Activated CD8-positive, alpha-beta T cell treated with anti-CD3 and anti-CD28 coated beads, Interleukin-2, amount 10 ng/mL, durations not matched to agents 7 days and 5 days (primary cell): ENCODE measurements around the gene WNT3A. TPM values are rescaled to one million over a fixed set of nuclear protein-coding genes. Genes with fewer than 3 reads are reported as not detected.

Experiments used
- ATAC-seq: fragments of 150-1000 bp; cut with Tn5 transposase; one replicate; pipeline ENCODE4 v1.10.0; 2021; ENCODE audit warnings: moderate library complexity
- CTCF ChIA-PET: fragments of 350-600 bp; sonication (Branson Sonifier 250); formaldehyde crosslinking; loops from one replicate; lab custom pipeline; 2021; ENCODE audit warnings: antibody characterized with exemption; lab: Charles Lee
- POLR2A ChIA-PET: fragments of 350-600 bp; sonication (Branson Sonifier 250); formaldehyde crosslinking; loops from one replicate; lab custom pipeline; 2021; ENCODE audit warnings: antibody characterized with exemption; lab: Charles Lee
- DNase-seq: peaks from one replicate; pipeline ENCODE4 v3.0.0-alpha.2; 2020
- H3K27ac Mint-ChIP-seq: one replicate; pipeline ENCODE4 v1.8.0; 2021; ENCODE audit warnings: mild to moderate bottlenecking, mixed read lengths
- H3K27me3 Mint-ChIP-seq: one replicate; pipeline ENCODE4 v1.8.0; 2021; ENCODE audit warnings: low read depth, mixed read lengths
- H3K36me3 Mint-ChIP-seq: one replicate; pipeline ENCODE4 v1.8.0; 2021; ENCODE audit warnings: low read depth, mixed read lengths
- H3K4me1 Mint-ChIP-seq: one replicate; pipeline ENCODE4 v1.8.0; 2021; ENCODE audit warnings: low read depth, mixed read lengths
- H3K4me3 Mint-ChIP-seq: one replicate; pipeline ENCODE4 v1.8.0; 2021; ENCODE audit warnings: mild to moderate bottlenecking, mixed read lengths
- H3K9me3 Mint-ChIP-seq: one replicate; pipeline ENCODE4 v1.8.0; 2022; ENCODE audit warnings: mixed read lengths; ENCODE audit not compliant: insufficient read depth
- total RNA-seq, 2 experiments: library from RNA; stranded (reverse); gene quantifications; one replicate each; pipeline ENCODE4 v1.2.3, GENCODE V29; 2021

Gene WNT3A
- total RNA-seq, 2 experiments from 2014 or later = not detected

DNA sequence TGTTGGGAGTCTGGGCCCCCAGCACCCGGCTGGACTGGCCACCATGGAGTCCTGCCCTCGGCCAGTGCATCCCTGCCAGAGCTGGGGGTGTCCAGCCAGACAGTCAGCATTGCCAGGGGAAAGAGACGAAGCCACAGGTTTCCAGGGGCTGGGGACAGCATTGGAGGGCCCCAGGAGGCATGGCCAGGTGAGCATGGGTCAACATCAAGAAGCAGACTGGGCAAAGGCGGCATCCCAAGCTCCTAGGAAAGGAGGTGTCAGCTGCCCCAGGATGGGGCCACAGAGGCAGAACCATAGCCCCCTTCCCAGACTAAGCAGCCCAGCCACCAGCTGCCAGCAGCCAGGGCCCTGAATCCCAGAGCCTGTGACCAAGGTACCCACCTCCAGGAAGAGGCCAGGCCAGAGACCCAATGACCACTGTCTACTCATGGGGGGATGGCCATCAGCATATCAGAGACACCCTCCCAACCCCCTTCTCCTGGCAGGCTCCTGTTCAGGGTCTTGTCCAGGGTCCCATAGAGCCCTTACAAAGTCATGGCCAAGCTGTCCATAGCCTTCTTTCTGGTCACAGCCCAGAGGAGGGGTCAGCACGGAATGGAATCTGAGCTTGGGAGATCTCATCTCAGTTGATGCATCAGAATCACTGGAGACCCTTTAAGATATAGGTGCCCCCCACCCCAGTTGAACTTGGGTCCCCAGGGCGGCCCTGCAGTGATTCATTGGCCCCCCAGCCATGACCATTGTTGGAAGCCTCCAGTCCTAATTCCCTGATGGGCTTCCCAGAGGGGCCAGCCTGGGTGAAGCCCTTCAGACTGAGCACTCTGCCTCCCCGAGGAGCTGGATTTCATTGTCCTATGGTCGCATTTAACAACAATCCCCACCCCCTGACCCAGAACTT is 32.5 kb downstream of the WNT3A start:
- ChIA-PET POLR2A (no interaction called here), CTCF (no interaction called here)
- Mint-ChIP-seq H3K27ac (no peak overlapping the region), H3K4me1 (no peaks in the 10 kb centered on the region), H3K36me3 (no peaks in the 10 kb centered on the region), H3K4me3 (no peak overlapping the region), H3K9me3 (no peaks in the 10 kb centered on the region), H3K27me3 (peaks cover 22% of the 10 kb centered on the region)
- ATAC-seq (no peak), DNase-seq (no peak)

DNA sequence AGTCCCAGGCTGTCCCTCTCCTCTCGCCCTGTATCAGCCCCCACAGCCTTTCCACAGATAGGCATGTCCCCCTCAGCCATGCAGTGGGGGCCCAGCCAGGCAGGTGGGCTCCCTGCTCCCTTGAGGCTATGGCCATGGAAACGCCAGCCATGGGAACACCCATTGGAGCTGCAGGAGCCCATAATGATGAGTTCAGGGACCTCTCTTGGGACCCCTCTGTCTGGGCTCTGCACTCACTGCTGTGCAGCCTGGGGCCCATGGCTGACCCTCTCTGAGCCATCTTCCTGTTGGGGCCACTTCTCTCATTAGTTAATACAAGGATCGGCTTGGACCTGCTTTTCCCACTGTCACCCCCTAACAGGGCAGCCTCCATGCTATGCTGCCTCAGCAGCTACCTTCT is 33.2 kb downstream of the WNT3A start:
- Mint-ChIP-seq H3K27me3 (peaks cover 21% of the 10 kb centered on the region), H3K9me3 (no peaks in the 10 kb centered on the region), H3K4me3 (no peak overlapping the region), H3K4me1 (no peaks in the 10 kb centered on the region), H3K36me3 (no peaks in the 10 kb centered on the region), H3K27ac (no peak overlapping the region)
- CTCF ChIA-PET = no interaction called here
- ATAC-seq (no peak), DNase-seq (no peak)
- POLR2A ChIA-PET = no interaction called here

DNA sequence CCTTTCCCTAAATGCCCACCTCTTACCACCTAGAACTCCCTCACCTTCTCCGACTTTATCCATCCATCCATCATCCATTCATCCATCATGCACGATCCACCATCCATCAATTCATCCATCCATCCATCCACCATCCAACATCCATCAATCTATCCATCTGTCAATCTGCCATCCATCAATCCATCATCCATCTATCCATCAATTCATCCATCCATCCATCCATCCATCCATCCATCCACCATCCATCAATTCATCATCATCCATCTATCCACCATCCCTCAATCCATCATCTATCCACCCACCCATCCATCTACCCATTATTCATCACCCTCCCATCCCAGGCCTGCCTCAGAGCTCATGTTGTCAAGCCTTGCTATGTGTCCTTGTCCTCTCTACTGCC is 34.5 kb downstream of the WNT3A start:
- no peaks in the 10 kb centered on the region for H3K36me3 Mint-ChIP-seq
- H3K27ac Mint-ChIP-seq = no peak overlapping the region
- peaks cover 17% of the 10 kb centered on the region for H3K27me3 Mint-ChIP-seq
- H3K9me3 Mint-ChIP-seq = no peaks in the 10 kb centered on the region
- DNase-seq = no peak
- ATAC-seq = no peak
- CTCF ChIA-PET = no interaction called here
- no peaks in the 10 kb centered on the region for H3K4me1 Mint-ChIP-seq
- POLR2A ChIA-PET = no interaction called here
- no peak overlapping the region for H3K4me3 Mint-ChIP-seq

DNA sequence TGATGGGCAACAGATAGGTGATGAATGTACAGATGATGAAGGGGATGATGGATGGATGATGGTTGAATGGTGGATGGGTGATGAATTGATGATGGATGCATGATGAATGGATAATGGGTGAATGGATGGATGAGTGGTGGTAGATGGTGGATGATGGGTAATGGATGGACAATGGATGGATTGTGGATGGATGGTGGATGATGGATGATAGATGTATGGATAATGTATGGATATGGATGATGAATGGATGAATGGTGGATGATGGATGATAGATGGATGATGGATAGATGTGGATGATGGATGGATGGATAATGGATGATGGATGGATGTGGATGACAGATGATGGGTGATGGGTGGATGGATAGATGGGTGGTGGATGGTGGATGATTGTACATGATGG is 35.7 kb downstream of the WNT3A start:
- H3K27me3 Mint-ChIP-seq = peaks cover 12% of the 10 kb centered on the region
- DNase-seq = no peak
- ChIA-PET POLR2A (no interaction called here), CTCF (no interaction called here)
- no peak for ATAC-seq
- H3K4me1 Mint-ChIP-seq = no peaks in the 10 kb centered on the region
- no peak overlapping the region for H3K27ac Mint-ChIP-seq
- no peak overlapping the region for H3K4me3 Mint-ChIP-seq
- H3K9me3 Mint-ChIP-seq = no peaks in the 10 kb centered on the region
- H3K36me3 Mint-ChIP-seq = no peaks in the 10 kb centered on the region

DNA sequence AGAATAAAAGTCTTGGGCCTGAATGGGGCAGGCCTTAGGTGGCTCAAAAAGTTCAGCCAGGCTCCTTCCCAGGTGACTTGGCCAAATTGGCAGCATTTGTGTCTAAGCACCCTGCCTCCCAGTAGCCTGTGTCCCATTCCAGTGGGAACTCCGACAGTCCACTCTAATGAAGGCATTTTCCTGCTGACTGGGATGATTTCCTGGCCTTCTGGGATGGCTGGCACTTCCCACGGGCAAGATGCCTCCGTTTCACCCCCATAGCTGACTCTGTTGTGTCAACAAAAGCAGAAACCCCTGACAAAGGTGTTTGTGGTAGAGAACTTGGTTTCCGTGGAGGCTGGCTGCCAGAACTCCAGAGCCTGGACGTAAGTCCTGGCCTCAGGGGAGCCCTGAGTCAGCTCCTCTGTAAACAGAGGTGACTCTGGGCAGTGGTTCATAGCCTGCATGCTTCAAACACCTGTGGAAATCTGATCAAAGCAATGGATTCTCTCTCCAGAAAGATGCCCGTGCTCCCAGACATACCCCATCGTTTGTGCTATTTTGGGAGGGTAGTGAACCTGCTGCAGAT is 36.6 kb downstream of the WNT3A start:
- Mint-ChIP-seq H3K27ac (no peak overlapping the region), H3K4me1 (no peaks in the 10 kb centered on the region), H3K36me3 (no peaks in the 10 kb centered on the region), H3K9me3 (no peaks in the 10 kb centered on the region), H3K27me3 (peaks cover 9% of the 10 kb centered on the region), H3K4me3 (no peak overlapping the region)
- ATAC-seq (no peak), DNase-seq (no peak)
- ChIA-PET POLR2A (no interaction called here), CTCF (no interaction called here)

DNA sequence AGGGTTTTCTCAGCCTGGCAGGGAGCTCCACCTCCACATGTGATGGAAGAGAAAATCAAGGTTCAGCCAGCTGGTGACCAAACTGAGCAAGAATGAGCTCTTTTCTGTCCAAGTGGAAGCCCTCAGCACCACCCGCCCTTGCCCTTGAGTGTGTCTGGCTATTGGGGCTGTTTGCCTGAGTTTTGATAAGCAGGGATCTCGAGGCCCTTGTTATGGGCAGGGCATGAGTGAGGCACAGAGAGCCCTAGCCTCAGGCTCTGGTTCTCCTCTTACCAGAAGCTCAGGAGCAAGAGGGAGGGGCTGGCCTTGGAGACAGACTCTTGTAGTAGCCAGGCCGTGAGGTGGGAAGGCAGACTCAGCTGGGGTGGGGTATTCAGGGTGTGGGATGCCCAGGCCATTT is 38.2 kb downstream of the WNT3A start:
- no peaks in the 10 kb centered on the region for H3K9me3 Mint-ChIP-seq
- ChIA-PET CTCF (no interaction called here), POLR2A (no interaction called here)
- H3K36me3 Mint-ChIP-seq = no peaks in the 10 kb centered on the region
- peaks cover 4% of the 10 kb centered on the region for H3K27me3 Mint-ChIP-seq
- H3K27ac Mint-ChIP-seq = no peak overlapping the region
- H3K4me3 Mint-ChIP-seq = no peak overlapping the region
- ATAC-seq (no peak), DNase-seq (no peak)
- no peaks in the 10 kb centered on the region for H3K4me1 Mint-ChIP-seq

DNA sequence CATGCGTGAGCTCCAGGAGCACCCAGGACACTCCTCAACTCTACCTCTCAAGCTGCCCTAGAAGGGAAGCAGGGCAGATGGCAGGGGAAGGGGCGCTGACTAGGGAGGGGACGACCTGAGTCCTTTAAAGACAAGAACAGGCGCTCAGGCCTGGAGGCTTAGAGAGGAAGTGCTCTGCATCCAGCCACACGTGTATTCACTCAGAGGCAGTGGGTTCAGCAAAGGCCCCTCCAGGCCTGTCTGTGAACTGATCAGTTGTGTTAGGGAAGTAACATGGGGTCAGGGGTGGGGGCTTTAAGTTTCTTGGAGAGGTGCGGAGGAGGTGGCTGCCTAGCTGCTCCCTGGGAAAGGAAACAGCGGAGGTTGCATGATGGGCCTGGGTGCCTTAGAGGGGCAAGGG is 38.6 kb downstream of the WNT3A start:
- POLR2A ChIA-PET = no interaction called here
- DNase-seq (no peak), ATAC-seq (no peak)
- H3K27ac Mint-ChIP-seq = no peak overlapping the region
- peaks cover 2% of the 10 kb centered on the region for H3K27me3 Mint-ChIP-seq
- no peak overlapping the region for H3K4me3 Mint-ChIP-seq
- no peaks in the 10 kb centered on the region for H3K36me3 Mint-ChIP-seq
- CTCF ChIA-PET = no interaction called here
- H3K4me1 Mint-ChIP-seq = no peaks in the 10 kb centered on the region
- H3K9me3 Mint-ChIP-seq = no peaks in the 10 kb centered on the region

DNA sequence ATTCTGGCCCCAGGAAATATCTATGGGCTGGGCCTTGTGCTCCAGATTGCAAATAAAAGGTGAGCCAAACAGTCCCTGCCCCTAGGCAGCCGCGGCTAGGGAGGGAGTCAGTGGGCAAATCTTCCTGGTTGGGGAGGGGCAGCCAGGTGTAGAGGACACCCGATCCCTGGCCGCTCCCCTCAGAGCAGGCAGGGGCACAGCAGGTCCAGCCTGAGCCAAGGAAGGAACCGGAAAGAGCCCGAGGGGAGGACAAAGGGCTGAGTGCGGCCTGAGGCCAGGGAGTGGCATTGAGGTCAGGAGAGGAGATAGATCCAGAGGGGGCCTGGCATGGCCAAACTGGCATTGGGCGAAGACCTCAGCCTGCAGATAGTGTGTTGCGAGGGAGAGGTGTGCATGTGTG is 39.1 kb downstream of the WNT3A start:
- Mint-ChIP-seq H3K4me1 (no peaks in the 10 kb centered on the region), H3K27ac (no peak overlapping the region), H3K27me3 (peaks cover 3% of the 10 kb centered on the region), H3K9me3 (no peaks in the 10 kb centered on the region), H3K4me3 (no peak overlapping the region), H3K36me3 (no peaks in the 10 kb centered on the region)
- ATAC-seq (no peak), DNase-seq (no peak)
- ChIA-PET POLR2A (no interaction called here), CTCF (no interaction called here)

DNA sequence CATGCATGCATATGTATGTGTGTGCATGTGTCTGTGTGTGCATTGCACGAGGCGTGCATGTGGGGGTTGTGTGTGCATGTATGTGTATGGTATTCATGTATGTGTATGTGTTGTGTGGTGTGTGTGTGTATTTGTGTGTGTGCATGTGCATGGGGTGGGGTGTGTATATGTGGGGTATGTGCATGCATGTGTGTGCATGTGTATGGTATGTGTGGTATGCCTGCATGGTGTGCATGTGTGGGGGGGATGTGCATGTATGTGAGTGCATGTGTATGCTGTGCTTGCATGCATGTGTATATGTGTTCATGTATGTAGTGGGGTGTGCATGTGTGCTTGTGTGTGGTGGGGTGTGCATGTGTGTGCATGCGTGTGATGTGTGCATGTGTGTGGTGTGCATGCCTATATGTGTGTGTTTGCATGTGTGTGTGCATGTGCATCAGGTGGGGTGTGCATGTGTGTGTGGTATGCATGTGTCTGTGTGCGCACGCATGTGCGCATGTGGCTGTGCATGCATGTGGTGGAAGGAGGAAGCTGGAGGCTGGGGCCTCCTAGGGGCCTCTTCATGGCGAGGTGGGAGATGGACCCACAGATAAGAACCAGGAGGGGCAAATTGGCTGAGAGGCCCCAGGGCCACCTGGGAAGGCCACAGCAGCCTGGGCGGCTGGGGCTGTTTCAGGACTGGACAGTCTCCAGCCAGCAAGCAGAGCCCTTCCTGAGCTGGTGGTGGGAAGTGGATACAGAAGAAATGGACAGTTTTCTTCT is 39.8 kb downstream of the WNT3A start:
- ATAC-seq = no peak
- ChIA-PET POLR2A (no interaction called here), CTCF (no interaction called here)
- H3K4me3 Mint-ChIP-seq = no peak overlapping the region
- DNase-seq = no peak
- H3K9me3 Mint-ChIP-seq = no peaks in the 10 kb centered on the region
- no peak overlapping the region for H3K27ac Mint-ChIP-seq
- no peaks in the 10 kb centered on the region for H3K36me3 Mint-ChIP-seq
- no peaks in the 10 kb centered on the region for H3K4me1 Mint-ChIP-seq
- peaks cover 4% of the 10 kb centered on the region for H3K27me3 Mint-ChIP-seq

DNA sequence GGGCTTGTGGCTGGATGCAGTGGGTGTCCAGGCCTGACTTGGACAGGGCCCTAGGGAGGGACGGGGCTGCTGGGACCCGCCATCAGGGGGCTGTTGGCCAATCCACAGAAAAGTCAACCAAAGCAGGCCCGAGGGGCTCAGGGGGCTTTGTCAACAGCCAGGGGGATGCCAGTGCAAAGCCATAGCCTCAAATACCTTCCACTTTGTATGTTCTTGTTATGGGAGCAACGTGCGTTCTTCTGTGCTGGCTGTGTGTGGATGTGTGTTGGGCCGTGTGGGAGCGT is 40.3 kb downstream of the WNT3A start:
- no peak overlapping the region for H3K27ac Mint-ChIP-seq
- POLR2A ChIA-PET = no interaction called here
- DNase-seq (no peak), ATAC-seq (no peak)
- no peaks in the 10 kb centered on the region for H3K36me3 Mint-ChIP-seq
- H3K27me3 Mint-ChIP-seq = peaks cover 5% of the 10 kb centered on the region
- CTCF ChIA-PET = no interaction called here
- H3K4me1 Mint-ChIP-seq = no peaks in the 10 kb centered on the region
- no peaks in the 10 kb centered on the region for H3K9me3 Mint-ChIP-seq
- H3K4me3 Mint-ChIP-seq = no peak overlapping the region

DNA sequence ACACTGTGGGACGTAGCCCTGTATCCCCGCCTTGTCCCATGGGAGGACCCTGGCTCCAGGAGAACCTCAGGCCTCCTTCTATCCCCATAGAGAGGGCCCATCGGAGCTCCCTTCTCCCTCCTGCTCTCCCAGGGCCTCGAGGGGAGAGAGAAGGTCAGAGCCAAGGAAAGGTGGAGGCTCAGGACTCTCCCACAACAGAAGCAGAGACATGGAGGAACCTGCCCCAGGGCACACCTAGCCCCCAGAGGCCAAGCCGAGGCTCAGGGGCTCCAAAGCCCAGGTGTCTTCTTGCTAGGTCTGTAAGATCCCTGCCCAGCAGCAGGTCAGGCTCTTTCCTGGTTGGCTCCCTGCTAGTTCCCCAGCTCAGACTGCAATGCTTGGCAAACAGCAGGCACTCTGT is 41.3 kb downstream of the WNT3A start:
- ATAC-seq = no peak
- Mint-ChIP-seq H3K27ac (no peak overlapping the region), H3K27me3 (peaks cover 13% of the 10 kb centered on the region), H3K36me3 (no peaks in the 10 kb centered on the region), H3K4me3 (no peak overlapping the region), H3K9me3 (no peaks in the 10 kb centered on the region), H3K4me1 (no peaks in the 10 kb centered on the region)
- POLR2A ChIA-PET = no interaction called here
- DNase-seq = no peak
- CTCF ChIA-PET = no interaction called here

DNA sequence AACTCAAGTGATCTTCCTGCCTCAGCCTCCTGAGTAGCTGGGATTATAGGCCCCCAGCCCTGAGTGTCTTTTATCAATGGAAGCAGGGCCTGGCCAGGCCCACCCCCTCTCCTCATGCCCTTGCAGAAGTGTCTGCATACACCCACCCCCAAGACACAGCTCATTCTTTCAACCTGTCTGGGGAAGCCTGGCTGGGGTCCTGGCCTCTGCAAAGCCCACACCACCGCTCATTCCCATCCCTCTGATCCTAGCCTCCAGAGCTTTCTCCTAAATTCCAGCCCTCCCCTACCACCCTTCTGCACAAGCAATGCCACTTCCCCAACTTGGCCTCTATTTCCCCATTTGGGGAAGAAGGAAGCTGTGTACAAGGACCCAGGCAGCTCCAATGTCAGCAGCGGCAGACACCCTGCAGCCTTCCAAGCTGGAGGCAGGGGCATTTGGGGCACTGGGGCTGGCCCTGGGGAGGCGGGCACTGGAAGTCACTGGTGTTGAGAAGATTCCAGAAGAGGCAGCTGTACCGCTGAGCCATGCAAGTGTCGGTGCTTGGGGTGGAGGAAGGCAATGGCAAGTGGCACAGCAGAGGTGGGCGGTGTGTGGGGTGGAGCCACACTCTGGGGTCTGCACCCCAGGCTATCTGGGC is 42.0 kb downstream of the WNT3A start:
- ChIA-PET POLR2A (no interaction called here), CTCF (no interaction called here)
- no peak for DNase-seq
- Mint-ChIP-seq H3K4me3 (no peak overlapping the region), H3K27ac (no peak overlapping the region), H3K4me1 (no peaks in the 10 kb centered on the region), H3K27me3 (peaks cover 16% of the 10 kb centered on the region), H3K36me3 (no peaks in the 10 kb centered on the region), H3K9me3 (no peaks in the 10 kb centered on the region)
- ATAC-seq = no peak
